KG1 (cell line): Measurements from ENCODE around the gene MAST4.

ENCODE experiments used
- DNase-seq: peaks from one replicate; lab custom pipeline; 2025; lab: John Stamatoyannopoulos, UW

Gene MAST4

GRCh38 chr5:66876266-66876807 is 280.1 kb downstream of the MAST4 start:
- no peak for DNase-seq

- DNase-seq: no peak
These were observed 281.6 kb downstream of the MAST4 start for GRCh38 chr5:66877843-66878242.

- no peak for DNase-seq
These were observed 284.2 kb downstream of the MAST4 start for GRCh38 chr5:66880401-66880800.

- no peak for DNase-seq
These were observed 285.4 kb downstream of the MAST4 start for GRCh38 chr5:66881480-66882161.

- no peak for DNase-seq
These were observed 286.5 kb downstream of the MAST4 start for GRCh38 chr5:66882606-66883227.

- DNase-seq: no peak
These were observed 288.5 kb downstream of the MAST4 start for GRCh38 chr5:66884564-66885243.

- DNase-seq: no peak
These were observed 290.7 kb downstream of the MAST4 start for GRCh38 chr5:66886941-66887340.

GRCh38 chr5:66888613-66889012 is 292.4 kb downstream of the MAST4 start:
- no peak for DNase-seq

GRCh38 chr5:66889056-66889455 is 292.9 kb downstream of the MAST4 start:
- no peak for DNase-seq

- no peak for DNase-seq
These were observed 293.3 kb downstream of the MAST4 start for GRCh38 chr5:66889524-66889923.

GRCh38 chr5:66891184-66891925 is 295.2 kb downstream of the MAST4 start:
- no peak for DNase-seq

- no peak for DNase-seq
These were observed 296.5 kb downstream of the MAST4 start for GRCh38 chr5:66892716-66893115.

- DNase-seq: no peak
These were observed 298.5 kb downstream of the MAST4 start for GRCh38 chr5:66894480-66895240.

GRCh38 chr5:66896171-66896570 is 300.0 kb downstream of the MAST4 start:
- no peak for DNase-seq

GRCh38 chr5:66897356-66897755 is 301.2 kb downstream of the MAST4 start:
- DNase-seq: no peak

- DNase-seq: no peak
These were observed 302.2 kb downstream of the MAST4 start for GRCh38 chr5:66898241-66898995.

- DNase-seq: no peak
These were observed 307.0 kb downstream of the MAST4 start for GRCh38 chr5:66903218-66903617.

GRCh38 chr5:66903709-66904108 is 307.5 kb downstream of the MAST4 start:
- DNase-seq: no peak

- no peak for DNase-seq
These were observed 308.0 kb downstream of the MAST4 start for GRCh38 chr5:66904189-66904588.

GRCh38 chr5:66906021-66906420 is 309.8 kb downstream of the MAST4 start:
- no peak for DNase-seq

GRCh38 chr5:66908230-66908629 is 312.0 kb downstream of the MAST4 start:
- no peak for DNase-seq
